Activated CD4-positive, alpha-beta T cell treated with anti-CD3 and anti-CD28 coated beads for 4 hours (primary cell): ENCODE results near the gene USP54.
"Not testable (repeated sequence)": the region's sequence is repeated elsewhere in the genome, so short reads cannot be mapped to it uniquely, and the experiment has no call there.

Experiments used
- DNase-seq, 2 donors: peaks; one replicate each; pipeline ENCODE4 v3.0.0-alpha.2; 2020

Gene USP54, protein sequence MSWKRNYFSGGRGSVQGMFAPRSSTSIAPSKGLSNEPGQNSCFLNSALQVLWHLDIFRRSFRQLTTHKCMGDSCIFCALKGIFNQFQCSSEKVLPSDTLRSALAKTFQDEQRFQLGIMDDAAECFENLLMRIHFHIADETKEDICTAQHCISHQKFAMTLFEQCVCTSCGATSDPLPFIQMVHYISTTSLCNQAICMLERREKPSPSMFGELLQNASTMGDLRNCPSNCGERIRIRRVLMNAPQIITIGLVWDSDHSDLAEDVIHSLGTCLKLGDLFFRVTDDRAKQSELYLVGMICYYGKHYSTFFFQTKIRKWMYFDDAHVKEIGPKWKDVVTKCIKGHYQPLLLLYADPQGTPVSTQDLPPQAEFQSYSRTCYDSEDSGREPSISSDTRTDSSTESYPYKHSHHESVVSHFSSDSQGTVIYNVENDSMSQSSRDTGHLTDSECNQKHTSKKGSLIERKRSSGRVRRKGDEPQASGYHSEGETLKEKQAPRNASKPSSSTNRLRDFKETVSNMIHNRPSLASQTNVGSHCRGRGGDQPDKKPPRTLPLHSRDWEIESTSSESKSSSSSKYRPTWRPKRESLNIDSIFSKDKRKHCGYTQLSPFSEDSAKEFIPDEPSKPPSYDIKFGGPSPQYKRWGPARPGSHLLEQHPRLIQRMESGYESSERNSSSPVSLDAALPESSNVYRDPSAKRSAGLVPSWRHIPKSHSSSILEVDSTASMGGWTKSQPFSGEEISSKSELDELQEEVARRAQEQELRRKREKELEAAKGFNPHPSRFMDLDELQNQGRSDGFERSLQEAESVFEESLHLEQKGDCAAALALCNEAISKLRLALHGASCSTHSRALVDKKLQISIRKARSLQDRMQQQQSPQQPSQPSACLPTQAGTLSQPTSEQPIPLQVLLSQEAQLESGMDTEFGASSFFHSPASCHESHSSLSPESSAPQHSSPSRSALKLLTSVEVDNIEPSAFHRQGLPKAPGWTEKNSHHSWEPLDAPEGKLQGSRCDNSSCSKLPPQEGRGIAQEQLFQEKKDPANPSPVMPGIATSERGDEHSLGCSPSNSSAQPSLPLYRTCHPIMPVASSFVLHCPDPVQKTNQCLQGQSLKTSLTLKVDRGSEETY (N-terminal part only)

GRCh38 chr10:73590881-73591799 lies at the start of gene USP54:
USP54 (minus strand) TSS chr10:73591342; CDS start chr10:73575658, 15,684 bp downstream.
- no peak for DNase-seq

DNA sequence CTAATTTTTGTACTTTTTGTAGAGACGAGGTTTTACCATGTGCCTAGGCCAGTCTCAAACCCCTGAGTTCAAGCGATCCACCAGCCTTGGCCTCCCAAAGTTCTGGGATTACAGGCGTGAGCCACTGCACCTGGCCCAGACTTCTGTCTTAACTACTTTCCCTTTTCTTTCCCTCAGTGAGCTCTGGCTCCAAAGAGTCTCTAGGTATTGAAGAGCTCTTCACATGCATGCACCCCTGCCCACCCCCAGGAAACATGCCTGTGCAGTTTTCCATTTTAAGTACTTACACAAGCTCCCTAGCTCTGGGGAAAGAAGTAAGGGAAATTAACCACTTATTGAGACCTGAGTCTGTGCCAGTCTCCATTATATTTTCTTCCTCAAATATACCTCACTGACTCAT lies 48.1 kb upstream of the USP54 start:
- no peak for DNase-seq

DNA sequence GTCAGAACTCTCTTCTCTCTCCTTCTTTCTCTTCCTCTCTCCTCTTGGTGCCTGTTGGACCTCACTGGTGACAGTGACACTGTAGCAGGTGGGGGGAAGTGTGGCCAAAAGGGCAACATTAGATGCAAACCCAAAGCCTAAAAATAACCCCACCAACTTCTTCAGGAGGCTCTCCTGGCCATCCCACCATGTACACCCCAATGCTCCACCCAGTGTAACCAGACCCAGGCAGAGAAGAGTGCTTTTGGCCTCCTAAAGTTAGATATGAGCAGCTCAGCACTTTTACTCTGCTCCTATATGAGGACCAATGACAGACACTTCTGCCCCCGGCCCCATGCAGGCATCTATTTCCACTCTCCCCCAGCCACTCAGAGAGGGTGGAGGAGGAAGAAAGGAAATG lies 44.6 kb upstream of the USP54 start:
- DNase-seq = no peak

- no peak for DNase-seq
Observed at GRCh38 chr10:73634421-73634820, 43.3 kb upstream of the USP54 start.

- no peak for DNase-seq
Observed at GRCh38 chr10:73629165-73629564, 38.0 kb upstream of the USP54 start.

DNA sequence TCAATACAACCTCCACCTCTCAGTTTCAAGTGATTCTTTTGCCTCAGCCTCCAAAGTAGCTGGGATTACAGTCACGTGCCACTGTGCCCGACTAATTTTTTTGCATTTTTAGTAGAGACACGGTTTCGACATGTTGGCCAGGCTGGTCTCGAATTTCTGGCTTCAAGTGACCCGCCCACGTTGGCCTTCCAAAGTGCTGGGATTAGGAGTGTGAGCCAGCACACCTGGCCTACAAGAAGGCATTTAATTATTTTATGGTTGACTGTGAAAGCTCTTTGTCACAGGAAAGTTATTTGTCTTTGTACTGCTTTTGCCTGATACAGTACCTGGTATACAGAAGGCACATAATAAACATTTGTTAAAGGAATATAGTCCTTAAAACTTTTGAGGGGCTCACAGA lies 37.3 kb upstream of the USP54 start:
- no peak for DNase-seq

- DNase-seq = no peak
Observed at GRCh38 chr10:73627300-73627699, 36.2 kb upstream of the USP54 start.

DNA sequence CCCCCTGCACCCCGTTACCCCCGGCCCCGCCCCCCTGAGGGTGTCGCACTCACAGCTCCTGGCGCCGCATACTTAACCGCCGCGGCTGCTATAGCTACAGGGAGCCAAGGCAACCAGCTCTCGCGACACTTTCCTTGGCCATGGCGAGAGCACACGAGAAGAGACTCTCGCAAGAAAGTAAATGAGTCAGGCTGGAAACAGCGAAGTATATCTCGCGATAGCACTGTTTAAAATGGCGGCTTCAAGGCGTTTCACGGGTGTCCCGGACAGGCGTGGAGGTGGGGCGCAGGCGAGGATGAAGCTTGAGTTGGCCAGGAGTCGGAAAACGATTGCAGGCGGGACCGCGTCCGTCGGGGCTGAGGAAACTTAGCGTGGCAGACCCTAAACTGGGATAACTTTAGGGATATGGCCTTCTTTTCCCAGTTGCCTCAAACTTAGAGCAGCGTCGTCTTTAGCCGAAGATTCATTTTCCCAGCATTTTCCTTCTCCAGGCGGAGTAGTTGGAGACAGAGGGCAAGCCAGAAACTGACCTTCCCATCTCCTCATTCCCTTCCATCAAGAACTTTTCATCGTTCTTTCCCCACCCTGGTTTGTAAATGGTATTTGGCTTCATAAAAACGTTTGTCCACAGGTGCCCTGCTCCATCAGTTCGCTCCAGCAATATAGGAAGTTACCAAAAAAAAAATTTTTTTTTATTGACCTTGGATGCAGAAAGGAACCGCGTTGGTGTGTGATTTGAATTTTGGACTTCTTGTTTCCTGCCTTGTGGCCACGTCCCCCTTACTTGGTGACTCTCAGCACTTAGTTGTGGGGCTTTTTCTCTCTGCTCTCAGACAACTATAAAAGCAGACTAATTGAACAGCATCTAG lies 35.0 kb upstream of the USP54 start:
- peak; percentile 92 to 94 for DNase-seq

DNA sequence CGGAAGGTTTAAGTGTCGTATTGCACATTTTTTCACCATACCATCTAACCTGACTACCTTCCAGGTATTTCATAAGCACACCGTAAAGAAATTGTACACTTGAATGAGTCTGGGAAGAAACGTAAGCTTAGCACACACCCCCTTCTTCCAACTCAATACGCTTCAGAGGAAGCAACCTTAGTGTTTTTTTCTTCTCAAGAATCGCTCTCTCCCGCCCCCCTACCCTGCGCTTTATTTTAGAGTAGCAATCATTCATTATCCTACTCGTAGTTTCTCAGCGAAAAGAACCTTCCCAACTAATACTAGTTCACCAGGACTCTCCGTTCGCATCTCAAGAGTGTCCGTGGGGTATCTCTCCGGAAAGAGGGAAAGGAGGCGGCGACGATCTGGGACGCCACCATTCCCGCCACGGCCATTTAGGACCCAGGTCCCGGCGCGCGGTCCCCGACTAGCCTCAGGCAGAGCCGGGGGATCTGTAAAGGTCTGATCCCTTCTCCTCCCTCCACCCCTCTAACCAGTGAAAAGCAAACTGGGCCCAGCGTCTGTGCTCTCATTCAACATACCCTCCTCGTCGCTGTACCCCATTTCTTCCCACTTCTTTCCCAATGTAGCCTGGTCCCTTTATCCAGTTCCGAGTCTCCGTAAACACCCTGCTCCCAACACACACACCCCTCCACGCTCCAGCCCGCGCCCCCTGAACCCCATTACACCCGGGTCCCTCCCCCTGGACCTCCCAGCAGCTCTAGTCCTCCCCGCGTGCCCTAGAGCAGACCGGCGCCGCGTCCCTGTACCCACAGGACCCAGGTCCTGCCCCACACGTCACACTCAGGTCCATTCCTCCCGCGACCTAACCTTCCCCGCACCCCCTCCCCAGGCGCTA lies 34.1 kb upstream of the USP54 start:
- DNase-seq = peak in 1 of 2 donors; percentile 8

GRCh38 chr10:73623056-73623455 lies 31.9 kb upstream of the USP54 start:
- DNase-seq = no peak

- not testable (repeated sequence) for DNase-seq
Observed at GRCh38 chr10:73620974-73621373, 29.8 kb upstream of the USP54 start.

- DNase-seq = not testable (repeated sequence)
Observed at GRCh38 chr10:73617143-73617542, 26.0 kb upstream of the USP54 start.

DNA sequence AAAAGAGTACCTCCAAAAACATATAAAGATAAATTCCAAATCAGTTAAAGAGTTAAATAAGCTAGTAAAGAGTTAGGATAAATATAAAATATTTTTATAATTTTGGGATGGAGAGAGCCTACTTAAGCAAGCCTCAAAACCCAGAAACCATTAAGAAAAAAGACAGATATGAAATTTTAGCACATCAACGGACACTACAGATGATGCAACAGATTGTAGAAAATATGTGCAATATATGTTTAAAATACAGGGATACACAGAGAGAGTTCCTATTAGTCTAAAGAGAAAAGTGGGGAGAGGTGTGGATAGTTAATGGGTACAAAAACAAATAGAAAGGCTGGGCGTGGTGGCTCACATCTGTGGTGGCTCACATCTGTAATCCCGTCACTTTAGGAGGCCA lies 23.6 kb upstream of the USP54 start:
- no peak for DNase-seq

- no peak for DNase-seq
Observed at GRCh38 chr10:73609116-73609515, 18.0 kb upstream of the USP54 start.

DNA sequence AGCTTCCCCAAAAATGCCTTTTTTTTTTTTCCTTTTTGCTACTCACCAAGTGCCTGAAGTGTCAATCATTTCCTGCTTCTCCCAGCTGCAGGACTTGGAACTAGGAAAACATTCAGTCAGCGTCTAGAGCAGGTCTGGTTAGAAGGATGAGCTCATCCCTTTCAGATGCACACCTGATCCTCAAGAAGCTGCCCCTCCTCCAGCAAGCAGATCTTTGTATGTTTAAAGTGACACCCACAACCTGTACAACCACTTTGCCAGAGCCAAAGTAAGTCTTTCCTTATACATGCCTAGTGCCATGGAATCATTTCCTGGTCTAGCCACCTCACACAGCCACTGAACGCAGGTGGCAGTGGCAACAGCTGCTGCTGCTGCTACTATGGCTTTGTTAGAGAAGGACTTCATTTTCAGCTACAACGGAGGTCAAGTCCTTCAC lies 10.4 kb upstream of the USP54 start:
- DNase-seq = no peak

DNA sequence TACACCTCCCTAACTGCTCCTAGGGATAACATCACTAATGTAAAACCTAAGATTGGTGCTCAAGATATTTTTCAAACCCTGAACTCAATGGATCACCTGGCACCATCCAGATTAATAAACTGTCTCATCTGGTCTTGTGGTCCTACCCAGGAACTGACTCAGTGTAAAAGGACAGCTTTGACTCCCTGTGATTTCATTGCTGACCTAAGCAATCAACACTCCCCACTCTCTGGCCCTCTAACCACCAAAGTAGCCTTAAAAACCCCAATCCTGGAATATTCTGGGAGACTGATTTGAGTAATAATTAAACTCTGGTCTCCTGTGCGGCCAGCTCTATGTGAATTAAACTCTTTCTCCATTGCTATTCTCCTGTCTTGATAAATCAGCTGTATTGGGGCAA lies 6.2 kb upstream of the USP54 start:
- no peak for DNase-seq

DNA sequence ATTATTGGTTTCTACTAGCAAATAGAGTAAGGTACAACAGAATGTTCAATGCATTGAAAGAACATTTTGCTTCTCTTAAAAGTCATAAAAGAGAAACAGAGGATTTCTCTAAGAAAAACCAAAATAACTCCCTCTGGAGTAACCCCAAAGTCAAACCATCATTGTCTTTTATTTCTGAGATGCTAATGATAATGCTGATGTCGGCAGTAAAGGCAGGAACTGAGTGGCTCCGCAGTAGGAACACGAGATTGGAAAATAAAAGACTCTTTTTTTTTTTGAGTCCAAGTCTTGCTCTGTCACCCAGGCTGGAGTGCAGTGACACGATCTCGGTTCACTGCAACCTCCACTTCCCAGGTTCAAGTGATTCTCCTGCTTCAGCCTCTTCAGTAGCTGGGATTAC lies 2.7 kb upstream of the USP54 start:
- no peak for DNase-seq

GRCh38 chr10:73593110-73593509 lies 2.0 kb upstream of the USP54 start:
- no peak for DNase-seq

- DNase-seq = peak in 1 of 2 donors; percentile 3
Observed at GRCh38 chr10:73591935-73592699, 975 bp upstream of the USP54 start.
